PFSK-1 (cell line): ENCODE data around the gene PPP2R5A.

Experiments used
- SIN3A ChIP-seq: IDR thresholded peaks from 2 replicates; pipeline ENCODE4 v1.6.1; 2012; ENCODE audit warnings: mild to moderate bottlenecking, low read length, moderate library complexity, borderline replicate concordance; ENCODE audit not compliant: insufficient read depth
- TF ChIP-seq, protein P1 (sequence below), 2 experiments: IDR thresholded peaks; 2 replicates each; pipeline versions ENCODE4 v1.6.1 to v1.8.0; 2011 to 2012; ENCODE audit warnings: low read depth in 2 of 2, low read length in 2 of 2, control low read depth in 1 of 2, inconsistent platforms in 1 of 2, mild to moderate bottlenecking in 1 of 2, moderate library complexity in 1 of 2; ENCODE audit not compliant: insufficient read depth in 1 of 2

GRCh38 chr1:212313616-212314015, 28.4 kb downstream of the PPP2R5A start:
- TF ChIP-seq, protein P1, sequence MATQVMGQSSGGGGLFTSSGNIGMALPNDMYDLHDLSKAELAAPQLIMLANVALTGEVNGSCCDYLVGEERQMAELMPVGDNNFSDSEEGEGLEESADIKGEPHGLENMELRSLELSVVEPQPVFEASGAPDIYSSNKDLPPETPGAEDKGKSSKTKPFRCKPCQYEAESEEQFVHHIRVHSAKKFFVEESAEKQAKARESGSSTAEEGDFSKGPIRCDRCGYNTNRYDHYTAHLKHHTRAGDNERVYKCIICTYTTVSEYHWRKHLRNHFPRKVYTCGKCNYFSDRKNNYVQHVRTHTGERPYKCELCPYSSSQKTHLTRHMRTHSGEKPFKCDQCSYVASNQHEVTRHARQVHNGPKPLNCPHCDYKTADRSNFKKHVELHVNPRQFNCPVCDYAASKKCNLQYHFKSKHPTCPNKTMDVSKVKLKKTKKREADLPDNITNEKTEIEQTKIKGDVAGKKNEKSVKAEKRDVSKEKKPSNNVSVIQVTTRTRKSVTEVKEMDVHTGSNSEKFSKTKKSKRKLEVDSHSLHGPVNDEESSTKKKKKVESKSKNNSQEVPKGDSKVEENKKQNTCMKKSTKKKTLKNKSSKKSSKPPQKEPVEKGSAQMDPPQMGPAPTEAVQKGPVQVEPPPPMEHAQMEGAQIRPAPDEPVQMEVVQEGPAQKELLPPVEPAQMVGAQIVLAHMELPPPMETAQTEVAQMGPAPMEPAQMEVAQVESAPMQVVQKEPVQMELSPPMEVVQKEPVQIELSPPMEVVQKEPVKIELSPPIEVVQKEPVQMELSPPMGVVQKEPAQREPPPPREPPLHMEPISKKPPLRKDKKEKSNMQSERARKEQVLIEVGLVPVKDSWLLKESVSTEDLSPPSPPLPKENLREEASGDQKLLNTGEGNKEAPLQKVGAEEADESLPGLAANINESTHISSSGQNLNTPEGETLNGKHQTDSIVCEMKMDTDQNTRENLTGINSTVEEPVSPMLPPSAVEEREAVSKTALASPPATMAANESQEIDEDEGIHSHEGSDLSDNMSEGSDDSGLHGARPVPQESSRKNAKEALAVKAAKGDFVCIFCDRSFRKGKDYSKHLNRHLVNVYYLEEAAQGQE (IDR thresholded peaks at IDR 0.05; ENCODE audit: insufficient read depth in 1 of 2, low read depth in 2 of 2, low read length in 2 of 2) = no peak
- TF ChIP-seq SIN3A = no peak
